HG03520 (cell line): ENCODE data around the gene PGBD2.
"Not testable (repeated sequence)": the region's sequence is repeated elsewhere in the genome, so short reads cannot be mapped to it uniquely, and the experiment has no call there.

Source experiments
- ATAC-seq: cut with Tn5 transposase; IDR thresholded peaks from one replicate; pipeline ENCODE4 v1.9.1; 2021; ENCODE audit warnings: mild to moderate bottlenecking, moderate library complexity; ENCODE audit not compliant: unreplicated experiment

The PGBD2 gene

DNA sequence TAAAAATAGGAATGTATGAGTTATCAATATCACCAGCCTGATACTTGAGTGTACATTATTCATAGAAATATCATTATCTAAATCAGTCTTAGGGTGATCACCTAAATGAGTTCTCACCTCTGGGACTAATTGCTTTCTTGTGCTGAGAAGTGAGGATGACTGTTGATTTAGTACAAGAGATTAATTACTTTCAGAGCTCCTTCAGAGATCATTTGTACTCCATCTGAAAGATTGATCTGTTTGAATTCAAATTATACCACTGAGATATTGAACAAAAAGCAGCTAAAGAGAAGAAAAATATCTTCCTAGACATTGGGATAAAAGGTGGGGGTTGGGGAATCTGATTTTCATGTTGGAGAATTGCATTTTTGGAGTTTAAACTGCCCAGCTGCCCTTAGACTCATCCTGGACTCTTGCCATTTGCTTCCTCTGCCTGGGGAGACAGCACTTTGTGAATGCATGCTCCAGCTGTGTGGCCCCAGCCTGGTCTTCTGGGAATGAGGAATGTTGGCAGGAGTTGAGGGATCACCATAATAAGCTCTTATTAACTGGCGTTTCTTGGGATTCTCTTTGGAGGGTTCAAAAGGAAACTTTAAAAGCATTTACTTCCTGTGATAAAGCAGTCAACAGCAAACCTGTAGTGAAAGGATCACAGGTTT is 19.7 kb upstream of the PGBD2 start:
- no peak for ATAC-seq

DNA sequence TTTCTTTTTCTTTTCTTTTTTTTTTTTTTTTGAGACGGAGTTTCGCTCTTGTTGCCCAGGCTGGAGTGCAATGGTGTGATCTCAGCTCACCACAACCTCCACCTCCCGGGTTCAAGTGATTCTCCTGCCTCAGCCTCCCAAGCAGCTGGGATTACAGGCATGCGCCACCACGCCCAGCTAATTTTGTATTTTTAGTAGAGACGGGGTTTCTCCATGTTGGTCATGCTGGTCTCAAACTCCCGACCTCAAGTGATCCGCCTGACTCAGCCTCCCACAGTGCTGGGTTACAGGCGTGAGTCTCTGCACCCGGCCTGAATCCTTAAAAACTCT is 16.2 kb upstream of the PGBD2 start:
- not testable (repeated sequence) for ATAC-seq

DNA sequence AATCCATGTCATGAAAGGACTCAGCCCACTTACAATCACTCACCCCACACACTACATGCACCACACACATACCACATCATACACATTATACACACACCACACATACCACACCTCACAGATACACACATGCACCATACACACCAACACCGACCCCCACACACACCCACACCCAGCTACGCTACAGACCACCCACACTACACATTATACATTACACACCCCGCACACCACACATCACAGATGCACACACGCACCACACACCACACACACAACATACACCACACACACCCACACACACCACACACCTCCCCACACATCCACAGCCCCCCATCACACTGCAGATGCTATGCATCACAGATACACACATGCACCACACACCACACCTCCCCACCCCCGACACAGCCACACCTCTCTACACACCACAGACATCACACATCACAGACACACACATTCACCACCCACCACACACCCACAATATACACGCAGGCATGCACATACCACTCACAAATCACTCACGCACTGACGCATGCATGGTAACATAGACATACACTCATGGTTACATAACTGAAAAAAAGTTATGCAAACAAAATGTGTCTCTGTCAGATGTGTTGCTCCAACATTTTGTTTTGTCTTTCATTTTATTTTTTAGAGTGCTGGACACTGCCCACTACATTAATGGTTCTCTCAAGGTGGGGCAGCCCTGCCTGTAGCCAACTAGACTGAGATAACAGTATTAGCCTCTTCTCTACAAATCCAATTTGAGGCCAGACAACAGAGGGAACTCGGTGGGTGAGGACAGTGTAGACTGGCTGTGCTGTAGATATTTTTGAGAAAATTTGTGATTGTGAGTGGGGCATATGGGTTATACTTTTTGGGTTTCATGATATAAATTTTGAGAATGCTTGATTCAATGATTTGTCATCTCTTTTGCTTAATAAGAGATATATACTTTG is 15.2 kb upstream of the PGBD2 start:
- ATAC-seq = no peak

GRCh38 chr1:248891758-248892157 is 14.3 kb upstream of the PGBD2 start:
- no peak for ATAC-seq

- ATAC-seq = no peak
Measured at GRCh38 chr1:248892590-248892989, 13.4 kb upstream of the PGBD2 start.

DNA sequence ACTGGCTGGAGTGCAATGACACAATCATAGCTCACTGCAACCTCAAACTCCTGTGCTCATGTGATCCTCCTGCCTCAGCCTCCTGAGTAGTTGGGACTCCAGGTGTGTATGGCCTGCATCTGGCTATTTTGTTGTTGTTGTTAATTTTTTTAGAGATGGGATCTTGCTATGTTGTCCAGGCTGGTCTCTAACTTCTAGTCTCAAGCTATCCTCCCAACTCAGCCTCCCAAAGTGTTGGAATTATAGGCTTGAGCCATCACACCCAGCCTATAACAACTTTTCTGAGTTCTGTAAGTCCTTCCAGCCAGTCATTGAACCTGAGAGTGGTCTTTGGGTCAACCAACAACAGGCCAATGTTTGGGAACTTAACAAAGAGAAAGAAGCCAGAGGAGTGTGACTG is 11.2 kb upstream of the PGBD2 start:
- ATAC-seq = no peak

DNA sequence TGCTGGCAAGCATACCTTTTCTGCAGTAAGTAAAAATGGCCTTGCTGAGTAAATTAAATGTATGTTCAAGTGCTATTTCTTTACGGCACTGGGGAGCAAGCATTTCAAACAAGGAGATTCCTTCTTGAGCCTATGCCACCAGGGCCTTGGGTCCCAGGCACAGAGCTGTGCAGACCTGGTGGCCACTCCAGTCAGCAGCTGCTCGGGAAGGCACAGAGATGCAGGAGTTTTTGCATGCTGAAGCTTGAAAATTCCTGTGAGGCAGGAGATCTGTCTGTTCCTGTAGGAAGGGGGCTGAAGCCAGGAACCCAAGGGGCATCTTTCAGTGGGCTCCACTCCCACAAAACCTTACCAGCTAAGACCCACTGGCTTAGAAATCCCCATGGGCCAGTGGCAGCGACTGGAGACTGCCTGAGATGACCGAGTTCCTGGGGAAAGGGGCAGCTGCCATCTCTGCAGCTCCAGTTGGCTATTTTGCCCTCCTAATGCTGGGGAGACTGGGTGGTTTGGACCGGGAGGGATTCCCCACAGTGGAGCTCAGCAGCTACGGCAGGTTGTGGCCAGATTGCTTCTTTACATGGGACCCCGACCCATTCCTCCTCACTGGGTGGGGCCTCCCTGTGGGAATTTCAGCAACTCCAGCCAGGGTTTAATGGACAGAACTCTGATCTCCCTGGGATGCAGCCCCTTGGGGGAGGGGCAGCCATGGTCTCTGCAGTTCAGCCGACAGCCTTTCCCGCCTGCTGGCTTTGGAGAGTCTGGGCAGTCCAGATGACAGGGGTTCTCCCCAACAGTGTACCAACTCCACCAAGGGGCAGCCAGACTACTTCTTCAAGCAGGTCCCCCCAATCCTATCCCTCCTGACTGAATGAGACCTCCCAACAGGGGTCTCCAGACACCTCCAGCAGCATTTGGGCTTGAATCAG is 8.4 kb upstream of the PGBD2 start:
- no peak for ATAC-seq

DNA sequence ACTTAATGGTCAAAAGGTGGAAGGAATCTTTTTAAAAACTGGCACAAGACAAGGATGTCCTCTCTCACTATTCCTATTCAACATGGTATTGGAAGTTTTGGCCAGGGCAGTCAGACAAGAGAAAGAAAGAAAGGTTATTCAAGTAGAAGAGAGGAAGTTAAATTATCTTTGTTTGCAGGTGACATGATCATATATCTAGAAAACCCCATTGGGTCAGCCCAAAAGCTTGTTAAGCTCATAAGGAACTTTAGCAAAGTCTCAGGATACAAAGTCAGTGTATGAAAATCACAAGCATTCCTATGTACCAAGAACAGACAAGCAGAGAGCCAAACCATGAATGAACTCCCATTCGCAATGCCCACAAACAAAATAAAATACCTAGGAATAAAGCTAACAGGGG is 5.4 kb upstream of the PGBD2 start:
- no peak for ATAC-seq

DNA sequence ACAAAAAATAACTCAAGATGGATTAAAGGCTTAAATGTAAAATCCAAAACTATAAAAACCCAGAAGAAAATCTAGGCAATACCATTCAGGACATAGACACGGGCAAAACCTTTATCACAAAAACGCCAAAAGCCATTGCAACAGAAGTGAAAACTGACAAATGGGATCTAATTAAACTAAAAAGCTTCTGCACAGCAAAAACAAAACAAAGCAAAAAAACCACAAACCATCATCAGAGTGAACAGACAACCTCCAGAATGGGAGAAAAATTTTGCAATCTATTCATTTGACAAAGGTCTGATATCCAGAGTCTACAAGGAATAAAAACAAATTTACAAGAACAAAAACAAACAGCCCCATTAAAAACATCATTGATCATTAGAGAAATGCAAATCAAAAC is 4.5 kb upstream of the PGBD2 start:
- ATAC-seq = no peak

DNA sequence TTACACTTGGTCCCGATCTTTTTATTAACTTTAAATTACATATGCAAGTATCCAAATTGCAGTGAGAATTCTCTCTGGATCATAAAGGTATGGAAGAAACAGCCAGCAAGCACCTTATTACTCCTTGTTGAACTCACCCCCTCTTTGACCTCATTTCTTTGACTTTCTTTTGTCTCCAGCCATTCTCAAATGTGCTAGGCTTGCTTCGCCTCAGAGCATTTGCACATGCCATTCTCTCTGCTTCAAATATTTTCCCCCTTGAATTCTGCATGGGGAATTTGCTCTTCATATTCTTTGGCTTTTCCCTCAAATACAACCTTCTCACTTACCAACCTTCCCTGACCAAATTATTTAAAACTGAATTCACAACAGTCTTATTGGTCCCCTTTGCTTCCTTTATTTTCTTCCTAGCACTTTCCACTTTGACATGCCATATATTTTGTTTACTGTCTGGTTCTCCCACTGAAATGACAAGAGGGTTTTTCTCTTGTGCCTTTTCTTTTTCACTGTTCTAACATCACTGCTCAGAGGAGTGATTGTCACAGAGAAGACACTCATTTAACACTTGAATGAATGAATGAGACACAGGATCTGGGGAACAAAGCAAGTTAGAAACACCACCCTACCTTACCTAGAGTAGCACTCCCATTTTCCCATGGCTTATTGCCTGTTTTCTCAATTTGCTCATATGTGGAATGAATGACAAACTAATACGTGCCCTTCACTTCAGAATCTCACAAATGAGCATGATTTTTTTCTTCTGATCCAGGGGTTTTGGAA is 1.4 kb upstream of the PGBD2 start:
- no peak for ATAC-seq

- no peak for ATAC-seq
Measured at GRCh38 chr1:248905662-248906008, 400 bp upstream of the PGBD2 start.

DNA sequence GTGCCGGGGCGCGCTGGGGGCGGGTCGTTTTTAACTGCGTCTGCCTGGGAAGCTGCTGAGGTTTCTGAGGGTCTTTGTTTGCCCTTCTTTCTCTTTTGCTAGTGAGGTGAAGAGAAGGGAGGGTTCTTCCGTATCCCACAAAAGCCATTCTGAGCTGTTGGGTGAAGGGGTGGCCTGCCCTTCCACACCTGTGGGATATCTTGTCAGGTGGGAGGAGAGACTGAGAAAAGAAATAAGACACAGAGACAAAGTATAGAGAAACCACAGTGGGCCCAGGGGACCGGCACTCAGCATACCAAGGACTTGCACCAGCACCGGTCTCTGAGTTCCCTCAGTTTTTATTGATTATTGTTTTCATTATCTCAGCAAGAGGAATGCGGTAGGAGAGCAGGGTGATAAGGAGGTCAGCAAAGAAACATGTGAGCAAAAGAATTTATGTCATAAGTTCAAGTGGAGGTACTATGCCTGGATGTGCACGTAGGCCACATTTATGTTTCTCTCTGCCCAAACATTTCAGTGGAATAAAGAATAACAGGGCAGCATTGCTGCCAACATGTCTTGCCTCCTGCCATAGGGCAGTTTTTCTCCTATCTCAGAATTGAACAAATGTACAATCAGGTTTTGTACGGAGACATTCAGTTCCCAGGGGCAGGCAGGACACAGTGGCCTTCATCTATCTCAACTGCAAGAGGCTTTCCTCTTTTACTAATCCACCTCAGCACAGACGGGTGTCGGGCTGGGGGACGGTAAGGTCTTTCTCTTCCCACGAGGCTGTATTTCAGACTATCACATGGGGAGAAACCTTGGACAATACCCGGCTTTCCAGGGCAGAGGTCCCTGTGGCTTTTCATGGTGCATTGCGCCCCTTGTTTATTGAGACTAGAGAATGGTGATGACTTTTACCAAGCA is 972 bp downstream of the PGBD2 start:
- peak; percentile 4 for ATAC-seq

- ATAC-seq = no peak
Measured at GRCh38 chr1:248910761-248911160, 4.7 kb downstream of the PGBD2 start.

GRCh38 chr1:248913933-248914332 is 7.9 kb downstream of the PGBD2 start:
- no peak for ATAC-seq

DNA sequence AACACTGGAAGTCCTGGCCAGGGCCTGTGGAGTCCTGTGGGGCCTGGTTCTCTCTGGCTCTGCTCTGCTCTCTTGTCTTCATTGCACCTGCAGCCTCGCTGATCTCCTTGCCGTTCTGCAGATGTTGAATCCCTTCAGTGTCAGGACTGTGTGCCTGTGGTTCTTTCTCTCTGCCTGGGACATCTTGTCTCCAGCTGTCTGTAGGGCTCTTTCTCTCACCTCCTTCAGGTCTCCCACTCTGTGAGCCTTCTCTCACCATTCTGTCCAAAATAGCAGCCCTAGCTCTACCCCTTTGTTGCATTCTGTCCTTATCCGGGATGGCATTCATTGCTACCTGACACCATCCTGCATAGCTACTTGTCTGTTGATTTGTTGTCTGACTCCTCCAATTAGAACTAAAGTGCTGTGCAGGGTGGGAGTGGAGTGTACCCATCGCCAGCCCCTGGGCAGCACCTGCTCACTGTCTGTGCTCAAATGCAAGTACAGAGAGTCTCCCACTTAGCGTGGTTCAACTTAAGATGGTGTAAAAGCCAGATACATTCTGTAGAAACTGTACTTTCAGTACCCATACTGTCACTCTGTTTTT is 8.9 kb downstream of the PGBD2 start:
- ATAC-seq = no peak

- ATAC-seq = no peak
Measured at GRCh38 chr1:248918131-248918530, 12.1 kb downstream of the PGBD2 start.

GRCh38 chr1:248923352-248924338 is 17.6 kb downstream of the PGBD2 start:
- ATAC-seq = no peak
